K562 (cell line): ENCODE measurements around the gene SERINC3. TPM values are rescaled to one million over a fixed set of nuclear protein-coding genes. Genes with fewer than 3 reads are reported as not detected.

Source experiments
- ATAC-seq: fragments of 200-7000 bp; cut with Tn5 transposase; 3 replicates; pipeline ENCODE4 v1.9.1; 2020; ENCODE audit warnings: moderate library complexity
- BruUV-seq: library from RNA; stranded (reverse); fragments of 400-500 nt; replicated peaks from 2 replicates; lab custom pipeline; 2021; lab: Mats Ljungman, UMichigan
- CTCF ChIA-PET: fragments of 300-600 bp; formaldehyde crosslinking; extraction: SDS; loops from one replicate; lab custom pipeline; 2021; ENCODE audit warnings: low intra/inter-chr PET ratio; lab: Yijun Ruan, JAX
- POLR2A ChIA-PET: fragments of 300-600, 350-650 bp; sonication (Branson Sonifier 250); formaldehyde crosslinking; extraction: SDS; loops from one replicate; lab custom pipeline; 2021; ENCODE audit warnings: antibody characterized with exemption, inconsistent platforms; lab: Yijun Ruan, JAX
- DNase-seq, 4 experiments: peaks; one replicate each; pipeline versions ENCODE4 v3.0.0 to v3.0.0-alpha.2; 2011 to 2018; ENCODE audit warnings: low spot score in 3 of 4, mixed read lengths in 3 of 4; ENCODE audit errors: extremely low read depth in 1 of 4
- FAIRE-seq: peaks from 2 replicates; lab custom pipeline; 2011; peaks lifted over from hg19 to GRCh38; lab: Jason Lieb, UNC
- H2AFZ ChIP-seq: 2 replicates; pipeline ENCODE4 v1.6.0; 2011; ENCODE audit warnings: low read depth, low read length, control low read depth, inconsistent platforms
- H3K27ac ChIP-seq: fragments of 200-600 bp; 3 replicates; pipeline ENCODE4 v1.8.0; 2011; ENCODE audit warnings: low read depth, mild to moderate bottlenecking, control low read depth, inconsistent platforms, low read length, moderate library complexity, mixed read lengths; ENCODE audit errors: extremely low read depth
- H3K27me3 ChIP-seq, 2 experiments: fragments of 300-600 bp in 1 of 2; 2 replicates in 1 of 2; 3 replicates in 1 of 2; pipeline versions ENCODE4 v1.6.0 to v1.8.0; 2011; ENCODE audit warnings: inconsistent platforms in 2 of 2, low read length in 2 of 2, mild to moderate bottlenecking in 1 of 2, mixed read lengths in 1 of 2, moderate library complexity in 1 of 2; ENCODE audit not compliant: control insufficient read depth in 2 of 2, insufficient read depth in 2 of 2
- H3K36me3 ChIP-seq: fragments of 300-600 bp; 3 replicates; pipeline ENCODE4 v1.8.0; 2011; ENCODE audit warnings: mild to moderate bottlenecking, low read length, inconsistent platforms; ENCODE audit not compliant: control insufficient read depth, insufficient read depth
- H3K4me1 ChIP-seq, 2 experiments: fragments of 200-600 bp in 1 of 2; replicated peaks in 1 of 2; 2 replicates in 1 of 2; 3 replicates in 1 of 2; pipeline versions ENCODE4 v1.5.1 to v1.8.0; 2011; ENCODE audit warnings: inconsistent platforms in 2 of 2, low read length in 2 of 2, mild to moderate bottlenecking in 1 of 2, mixed read lengths in 1 of 2, moderate library complexity in 1 of 2; ENCODE audit not compliant: control insufficient read depth in 2 of 2, insufficient read depth in 2 of 2
- H3K4me2 ChIP-seq: 2 replicates; pipeline ENCODE4 v1.6.1; 2011; ENCODE audit warnings: low read length, control low read depth, inconsistent platforms, mixed read lengths; ENCODE audit not compliant: insufficient read depth
- H3K4me3 ChIP-seq: fragments of 200-600 bp; sonication (generic), shearing (Covaris generic); 2 replicates; pipeline ENCODE4 v1.5.1; 2016; ENCODE audit warnings: control low read depth, inconsistent platforms
- H3K79me2 ChIP-seq: fragments of 200-600 bp; 3 replicates; pipeline ENCODE4 v1.8.0; 2011; ENCODE audit warnings: low read length, inconsistent platforms; ENCODE audit not compliant: control insufficient read depth, insufficient read depth
- H3K9ac ChIP-seq, 2 experiments: 2 replicates each; pipeline versions ENCODE4 v1.6.0 to v1.6.1; 2011; ENCODE audit warnings: low read depth in 2 of 2, low read length in 2 of 2, control low read depth in 1 of 2, inconsistent platforms in 1 of 2, mild to moderate bottlenecking in 1 of 2, mixed read lengths in 1 of 2; ENCODE audit not compliant: insufficient read depth in 1 of 2
- H3K9me1 ChIP-seq: one replicate; pipeline ENCODE4 v1.6.0; 2011; ENCODE audit warnings: inconsistent platforms, mild to moderate bottlenecking, low read length, moderate library complexity; ENCODE audit not compliant: control insufficient read depth, insufficient read depth
- H3K9me3 ChIP-seq: replicated peaks from 2 replicates; pipeline ENCODE4 v1.5.1; 2011; ENCODE audit warnings: low read depth, low read length, inconsistent platforms; ENCODE audit not compliant: control insufficient read depth, insufficient read depth
- H4K20me1 ChIP-seq: replicated peaks from 2 replicates; pipeline ENCODE4 v1.6.1; 2011; ENCODE audit warnings: low read length, inconsistent platforms, mixed read lengths; ENCODE audit not compliant: control insufficient read depth, insufficient read depth
- CBFA2T2 ChIP-seq: fragments of 450-650 bp; conservative IDR thresholded peaks from 2 replicates; pipeline ENCODE4 v1.6.1; 2017; ENCODE audit warnings: mild to moderate bottlenecking
- EGR1 ChIP-seq: fragments of 450-650 bp; conservative IDR thresholded peaks from 2 replicates; pipeline ENCODE4 v1.6.1; 2017; ENCODE audit warnings: mild to moderate bottlenecking
- HDGF ChIP-seq: fragments of 450-650 bp; IDR thresholded peaks from 2 replicates; pipeline ENCODE4 v1.6.1; 2016
- NR4A1 ChIP-seq, 2 experiments: fragments of 250-450 bp in 1 of 2; fragments of 450-650 bp in 1 of 2; sonication (Bioruptor Pico) in 1 of 2; IDR thresholded peaks; 2 replicates each; pipeline versions ENCODE4 v1.4.0 to v1.6.1; 2016 to 2020; ENCODE audit warnings: mild to moderate bottlenecking in 2 of 2, missing compliant biosample characterization in 1 of 2, missing genetic modification characterization in 1 of 2, moderate library complexity in 1 of 2
- PCBP1 ChIP-seq: fragments of 200-400 bp; formaldehyde crosslinking; IDR thresholded peaks from 2 replicates; pipeline ENCODE4 v1.6.1; 2018; ENCODE audit warnings: mild to moderate bottlenecking, low read depth, low read length; ENCODE audit not compliant: poor library complexity, severe bottlenecking
- WGBS: fragments of 100-300 bp; shearing (Covaris generic); methylation state at CpG from one replicate; pipeline ENCODE4 v1.1.6; 2016; ENCODE audit warnings: low coverage, mixed read lengths; ENCODE audit not compliant: insufficient coverage; ENCODE audit errors: missing lambda C conversion rate; 5-methylcytosine and 5-hydroxymethylcytosine counted together
- in situ Hi-C: fragments of 300-500 bp; cut with MboI; formaldehyde crosslinking; loops from 4 replicates; pipeline ENCODE4 v1.15.0; 2018; ENCODE audit warnings: inconsistent platforms, mixed read lengths
- intact Hi-C: fragments of 100-400 bp; cut with micrococcal nuclease; formaldehyde crosslinking; loops from 2 replicates; pipeline ENCODE4 v1.14.2; 2022
- polyA plus RNA-seq, 8 experiments: library from polyadenylated mRNA; depleted of rRNA in 4 of 8; stranded (reverse) in 5 of 8; unstranded in 3 of 8; fragments of >200 nt; fragmentation: Nextera tagmentation in 2 of 8; fragmentation: Illumina TruSeq in 1 of 8; extraction: Ambion mirVana in 2 of 8; extraction: Trizol in 1 of 8; gene quantifications; 2 replicates each; pipeline versions ENCODE4 v1.2.1 to v1.2.3, GENCODE V29; 2011 to 2014; ENCODE audit warnings: inconsistent platforms in 1 of 8, missing spikeins in 1 of 8
- total RNA-seq, 7 experiments: library from RNA; depleted of rRNA in 6 of 7; stranded (reverse); fragments of >200 nt in 6 of 7; fragmentation: Illumina TruSeq in 2 of 7; extraction: Trizol in 2 of 7; gene quantifications; 2 replicates each; pipeline versions ENCODE4 v1.2.1 to v1.2.3, GENCODE V29; 2011 to 2021; ENCODE audit warnings: low replicate concordance in 1 of 7
- TF ChIP-seq, protein P1 (sequence below): fragments of 450-650 bp; IDR thresholded peaks from 2 replicates; pipeline ENCODE4 v1.6.1; 2016; ENCODE audit warnings: mild to moderate bottlenecking, moderate library complexity
- TF ChIP-seq, protein P2 (sequence below): IDR thresholded peaks from 2 replicates; pipeline ENCODE4 v1.6.1; 2012; ENCODE audit warnings: low read depth, low read length, improper control_type of control experiment, borderline replicate concordance

SERINC3 gene
- total and polyA plus RNA-seq, 9 of the 15 experiments (the other 6 are each of a cell fraction or from before 2014, with no cell fraction given), result 24.7 to 107 (median 48.8) TPM

DNA sequence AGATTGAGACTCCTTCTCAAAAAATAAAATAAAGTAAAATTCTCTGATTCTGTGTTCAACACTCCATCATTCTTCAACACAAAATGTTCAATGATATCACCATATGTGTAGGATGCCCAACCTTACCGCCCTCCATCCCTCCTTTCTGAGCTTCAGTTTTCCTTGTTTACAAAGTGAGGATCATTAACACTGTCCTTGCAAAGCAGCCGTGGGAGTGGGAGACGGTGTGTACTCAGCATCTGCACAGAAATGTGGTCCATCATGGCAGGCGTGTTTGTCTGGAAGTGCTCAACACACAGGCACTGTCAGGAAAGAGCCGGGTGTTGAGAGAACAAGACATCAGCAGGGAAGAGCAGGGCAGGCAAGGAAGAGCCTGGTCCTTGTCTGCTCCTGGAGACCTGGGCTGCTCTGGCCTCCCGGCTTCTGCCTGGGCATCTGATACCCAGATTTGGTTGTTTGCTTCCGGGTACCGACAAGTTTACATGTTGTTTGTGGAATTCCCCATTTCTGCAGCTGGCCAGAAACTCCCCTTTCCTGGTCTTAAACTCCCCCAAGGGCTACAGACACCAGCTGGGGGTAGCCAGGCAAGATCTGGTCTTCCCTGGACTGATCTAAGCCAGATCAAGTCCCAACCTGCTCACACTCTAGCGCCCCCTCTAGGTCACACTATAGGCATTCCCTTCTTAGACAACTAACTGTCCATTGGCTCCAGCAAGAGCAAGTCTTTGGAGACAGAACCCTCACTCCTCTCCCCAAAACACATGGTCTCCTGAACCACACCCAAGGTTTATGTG is 72.9 kb downstream of the SERINC3 start:
- Histone ChIP-seq H3K4me3 (no peak overlapping the region), H3K4me1 (no peaks in the 10 kb centered on the region), H4K20me1 (no peaks in the 10 kb centered on the region; the same call in none of the 2 replicates), H3K4me2 (no peak overlapping the region), H3K27me3 (peaks cover 8 to 30% of the 10 kb centered on the region in 2 experiments; a peak in 4 of 5 replicates), H3K27ac (no peak overlapping the region), H2AFZ (no peak overlapping the region), H3K9me1 (no peaks in the 10 kb centered on the region), H3K9ac (no peak overlapping the region), H3K9me3 (no peaks in the 10 kb centered on the region), H3K36me3 (no peaks in the 10 kb centered on the region), H3K79me2 (no peaks in the 10 kb centered on the region)
- FAIRE-seq, result peak; percentile 77
- ChIA-PET POLR2A (interaction anchor here (0.8 to 1.1 kb wide), 2 partner anchors 8 to 40 kb away, joined by 3 read pairs; no protein-coding TSS in a partner anchor), CTCF (interaction anchor here (1.0 to 1.1 kb wide), 2 partner anchors 61 to 234 kb away, joined by 3 to 4 read pairs; no protein-coding TSS in a partner anchor)
- DNase-seq, result peak; percentile 66 to 75 (median 68)
- intact Hi-C loops (no loop called here), in situ Hi-C loops (no loop called here)
- peak; percentile 94 for ATAC-seq
- BruUV-seq, result no TSS peak
- WGBS, result 22% methylated on average over 9 of the region's 9 CpGs
- TF ChIP-seq CBFA2T2 (no peak), EGR1 (no peak), PCBP1 (no peak), HDGF (no peak), NR4A1 (CRISPR knock-in tag; IDR thresholded peaks at IDR 0.05) (no peak), NR4A1 (tag; IDR thresholded peaks at IDR 0.05) (no peak)
- TF ChIP-seq, protein P1, sequence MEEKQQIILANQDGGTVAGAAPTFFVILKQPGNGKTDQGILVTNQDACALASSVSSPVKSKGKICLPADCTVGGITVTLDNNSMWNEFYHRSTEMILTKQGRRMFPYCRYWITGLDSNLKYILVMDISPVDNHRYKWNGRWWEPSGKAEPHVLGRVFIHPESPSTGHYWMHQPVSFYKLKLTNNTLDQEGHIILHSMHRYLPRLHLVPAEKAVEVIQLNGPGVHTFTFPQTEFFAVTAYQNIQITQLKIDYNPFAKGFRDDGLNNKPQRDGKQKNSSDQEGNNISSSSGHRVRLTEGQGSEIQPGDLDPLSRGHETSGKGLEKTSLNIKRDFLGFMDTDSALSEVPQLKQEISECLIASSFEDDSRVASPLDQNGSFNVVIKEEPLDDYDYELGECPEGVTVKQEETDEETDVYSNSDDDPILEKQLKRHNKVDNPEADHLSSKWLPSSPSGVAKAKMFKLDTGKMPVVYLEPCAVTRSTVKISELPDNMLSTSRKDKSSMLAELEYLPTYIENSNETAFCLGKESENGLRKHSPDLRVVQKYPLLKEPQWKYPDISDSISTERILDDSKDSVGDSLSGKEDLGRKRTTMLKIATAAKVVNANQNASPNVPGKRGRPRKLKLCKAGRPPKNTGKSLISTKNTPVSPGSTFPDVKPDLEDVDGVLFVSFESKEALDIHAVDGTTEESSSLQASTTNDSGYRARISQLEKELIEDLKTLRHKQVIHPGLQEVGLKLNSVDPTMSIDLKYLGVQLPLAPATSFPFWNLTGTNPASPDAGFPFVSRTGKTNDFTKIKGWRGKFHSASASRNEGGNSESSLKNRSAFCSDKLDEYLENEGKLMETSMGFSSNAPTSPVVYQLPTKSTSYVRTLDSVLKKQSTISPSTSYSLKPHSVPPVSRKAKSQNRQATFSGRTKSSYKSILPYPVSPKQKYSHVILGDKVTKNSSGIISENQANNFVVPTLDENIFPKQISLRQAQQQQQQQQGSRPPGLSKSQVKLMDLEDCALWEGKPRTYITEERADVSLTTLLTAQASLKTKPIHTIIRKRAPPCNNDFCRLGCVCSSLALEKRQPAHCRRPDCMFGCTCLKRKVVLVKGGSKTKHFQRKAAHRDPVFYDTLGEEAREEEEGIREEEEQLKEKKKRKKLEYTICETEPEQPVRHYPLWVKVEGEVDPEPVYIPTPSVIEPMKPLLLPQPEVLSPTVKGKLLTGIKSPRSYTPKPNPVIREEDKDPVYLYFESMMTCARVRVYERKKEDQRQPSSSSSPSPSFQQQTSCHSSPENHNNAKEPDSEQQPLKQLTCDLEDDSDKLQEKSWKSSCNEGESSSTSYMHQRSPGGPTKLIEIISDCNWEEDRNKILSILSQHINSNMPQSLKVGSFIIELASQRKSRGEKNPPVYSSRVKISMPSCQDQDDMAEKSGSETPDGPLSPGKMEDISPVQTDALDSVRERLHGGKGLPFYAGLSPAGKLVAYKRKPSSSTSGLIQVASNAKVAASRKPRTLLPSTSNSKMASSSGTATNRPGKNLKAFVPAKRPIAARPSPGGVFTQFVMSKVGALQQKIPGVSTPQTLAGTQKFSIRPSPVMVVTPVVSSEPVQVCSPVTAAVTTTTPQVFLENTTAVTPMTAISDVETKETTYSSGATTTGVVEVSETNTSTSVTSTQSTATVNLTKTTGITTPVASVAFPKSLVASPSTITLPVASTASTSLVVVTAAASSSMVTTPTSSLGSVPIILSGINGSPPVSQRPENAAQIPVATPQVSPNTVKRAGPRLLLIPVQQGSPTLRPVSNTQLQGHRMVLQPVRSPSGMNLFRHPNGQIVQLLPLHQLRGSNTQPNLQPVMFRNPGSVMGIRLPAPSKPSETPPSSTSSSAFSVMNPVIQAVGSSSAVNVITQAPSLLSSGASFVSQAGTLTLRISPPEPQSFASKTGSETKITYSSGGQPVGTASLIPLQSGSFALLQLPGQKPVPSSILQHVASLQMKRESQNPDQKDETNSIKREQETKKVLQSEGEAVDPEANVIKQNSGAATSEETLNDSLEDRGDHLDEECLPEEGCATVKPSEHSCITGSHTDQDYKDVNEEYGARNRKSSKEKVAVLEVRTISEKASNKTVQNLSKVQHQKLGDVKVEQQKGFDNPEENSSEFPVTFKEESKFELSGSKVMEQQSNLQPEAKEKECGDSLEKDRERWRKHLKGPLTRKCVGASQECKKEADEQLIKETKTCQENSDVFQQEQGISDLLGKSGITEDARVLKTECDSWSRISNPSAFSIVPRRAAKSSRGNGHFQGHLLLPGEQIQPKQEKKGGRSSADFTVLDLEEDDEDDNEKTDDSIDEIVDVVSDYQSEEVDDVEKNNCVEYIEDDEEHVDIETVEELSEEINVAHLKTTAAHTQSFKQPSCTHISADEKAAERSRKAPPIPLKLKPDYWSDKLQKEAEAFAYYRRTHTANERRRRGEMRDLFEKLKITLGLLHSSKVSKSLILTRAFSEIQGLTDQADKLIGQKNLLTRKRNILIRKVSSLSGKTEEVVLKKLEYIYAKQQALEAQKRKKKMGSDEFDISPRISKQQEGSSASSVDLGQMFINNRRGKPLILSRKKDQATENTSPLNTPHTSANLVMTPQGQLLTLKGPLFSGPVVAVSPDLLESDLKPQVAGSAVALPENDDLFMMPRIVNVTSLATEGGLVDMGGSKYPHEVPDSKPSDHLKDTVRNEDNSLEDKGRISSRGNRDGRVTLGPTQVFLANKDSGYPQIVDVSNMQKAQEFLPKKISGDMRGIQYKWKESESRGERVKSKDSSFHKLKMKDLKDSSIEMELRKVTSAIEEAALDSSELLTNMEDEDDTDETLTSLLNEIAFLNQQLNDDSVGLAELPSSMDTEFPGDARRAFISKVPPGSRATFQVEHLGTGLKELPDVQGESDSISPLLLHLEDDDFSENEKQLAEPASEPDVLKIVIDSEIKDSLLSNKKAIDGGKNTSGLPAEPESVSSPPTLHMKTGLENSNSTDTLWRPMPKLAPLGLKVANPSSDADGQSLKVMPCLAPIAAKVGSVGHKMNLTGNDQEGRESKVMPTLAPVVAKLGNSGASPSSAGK, result no peak
- TF ChIP-seq, protein P2, sequence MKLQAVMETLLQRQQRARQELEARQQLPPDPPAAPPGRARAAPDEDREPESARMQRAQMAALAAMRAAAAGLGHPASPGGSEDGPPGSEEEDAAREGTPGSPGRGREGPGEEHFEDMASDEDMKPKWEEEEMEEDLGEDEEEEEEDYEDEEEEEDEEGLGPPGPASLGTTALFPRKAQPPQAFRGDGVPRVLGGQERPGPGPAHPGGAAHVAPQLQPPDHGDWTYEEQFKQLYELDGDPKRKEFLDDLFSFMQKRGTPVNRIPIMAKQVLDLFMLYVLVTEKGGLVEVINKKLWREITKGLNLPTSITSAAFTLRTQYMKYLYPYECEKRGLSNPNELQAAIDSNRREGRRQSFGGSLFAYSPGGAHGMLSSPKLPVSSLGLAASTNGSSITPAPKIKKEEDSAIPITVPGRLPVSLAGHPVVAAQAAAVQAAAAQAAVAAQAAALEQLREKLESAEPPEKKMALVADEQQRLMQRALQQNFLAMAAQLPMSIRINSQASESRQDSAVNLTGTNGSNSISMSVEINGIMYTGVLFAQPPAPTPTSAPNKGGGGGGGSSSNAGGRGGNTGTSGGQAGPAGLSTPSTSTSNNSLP, result no peak
